ENCODE results near the gene OAS3. TPM values are rescaled to one million over a fixed set of nuclear protein-coding genes. Genes with fewer than 3 reads are reported as not detected.

Gene OAS3
- 18.4 to 27.6 TPM (median 23.5 TPM) in 5 replicates for total RNA-seq (2022; extraction: Qiagen RNA extraction)

GRCh38 chr12:112937741-112938719 is at the start of gene OAS3:
OAS3 (plus strand) TSS chr12:112938474; CDS start chr12:112938531, 57 bp downstream.

GRCh38 chr12:112906712-112907414 is 31.4 kb upstream of the OAS3 start, which contains the start of gene OAS1:
OAS1 (plus strand) TSS chr12:112906962; CDS start chr12:112907040, 78 bp downstream.

DNA sequence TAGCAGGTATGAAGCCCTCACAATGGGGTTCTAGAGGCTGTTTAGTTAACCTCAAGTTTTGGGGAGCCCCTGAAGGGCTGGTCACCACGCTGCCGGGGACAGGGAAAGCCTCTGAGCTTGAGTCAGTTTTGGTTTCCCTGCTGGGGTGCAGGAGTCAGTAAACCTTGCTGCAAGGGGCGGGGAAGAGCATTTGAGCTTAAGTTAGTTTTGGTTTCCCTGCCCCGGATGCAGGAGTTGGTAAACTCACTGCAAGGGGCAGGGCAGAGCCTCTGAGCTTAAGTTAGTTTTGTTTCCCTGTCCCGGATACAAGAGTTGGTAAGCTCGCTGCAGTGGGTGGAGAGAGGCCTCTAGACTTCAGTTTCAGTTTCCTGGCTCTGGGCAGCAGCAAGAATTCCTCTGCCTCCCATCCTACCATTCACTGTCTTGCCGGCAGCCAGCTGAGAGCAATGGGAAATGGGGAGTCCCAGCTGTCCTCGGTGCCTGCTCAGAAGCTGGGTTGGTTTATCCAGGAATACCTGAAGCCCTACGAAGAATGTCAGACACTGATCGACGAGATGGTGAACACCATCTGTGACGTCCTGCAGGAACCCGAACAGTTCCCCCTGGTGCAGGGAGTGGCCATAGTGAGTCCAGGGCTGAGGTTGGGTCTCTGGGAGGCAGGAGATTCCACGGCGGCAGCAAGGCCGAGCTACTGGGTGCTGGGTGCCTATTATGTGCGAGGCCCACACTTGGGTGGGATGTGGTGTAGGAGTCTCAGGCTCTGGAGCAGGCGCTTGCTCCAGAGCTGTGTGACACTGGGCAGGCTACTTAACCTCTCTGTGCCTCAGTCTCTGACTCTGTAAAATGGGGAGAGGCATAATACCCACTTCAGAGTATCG is 40.1 kb downstream of the OAS3 start, which contains the start of gene OAS2:
OAS2 (plus strand) TSS at position 357 of the 878 bp plus-strand sequence; CDS start at position 447, 90 bp downstream.

Other genes starting within 250 kb of the OAS3 start
- 0.05 to 0.21 TPM (median 0.15 TPM) in 5 replicates for gene RPH3A, start 146.7 kb upstream of the OAS3 start, total RNA-seq (2022; extraction: Qiagen RNA extraction)
- 27.1 to 42.4 TPM (median 35.3 TPM) in 5 replicates for gene OAS1, start 31.5 kb upstream of the OAS3 start, total RNA-seq (2022; extraction: Qiagen RNA extraction)
- gene OAS2, start 40.0 kb downstream of the OAS3 start, total RNA-seq (2022; extraction: Qiagen RNA extraction) = 0.11 to 0.22 TPM (median 0.15 TPM) in 5 replicates
- 0.41 to 0.50 TPM (median 0.45 TPM) in 5 replicates for gene DTX1, start 118.3 kb downstream of the OAS3 start, total RNA-seq (2022; extraction: Qiagen RNA extraction)
- 0.17 to 0.46 TPM (median 0.33 TPM) in 5 replicates for gene RASAL1, start 197.3 kb downstream of the OAS3 start, total RNA-seq (2022; extraction: Qiagen RNA extraction)
- gene CFAP73, start 211.2 kb downstream of the OAS3 start, total RNA-seq (2022; extraction: Qiagen RNA extraction) = 0.07 to 0.14 TPM (median 0.09 TPM) in 3 of 5 replicates, not detected in the others
- 60.5 to 82.8 TPM (median 74.0 TPM) in 5 replicates for gene DDX54, start 247.0 kb downstream of the OAS3 start, total RNA-seq (2022; extraction: Qiagen RNA extraction)
- 26.2 to 32.6 TPM (median 29.6 TPM) in 5 replicates for gene RITA1, start 247.2 kb downstream of the OAS3 start, total RNA-seq (2022; extraction: Qiagen RNA extraction)